ENCODE measurements around the gene SH3BP5. TPM values are rescaled to one million over a fixed set of nuclear protein-coding genes. Genes with fewer than 3 reads are reported as not detected.

The SH3BP5 gene
- total RNA-seq, 1 donor from 2014 or later = 104 TPM

GRCh38 chr3:15301761-15302160, 30.6 kb downstream of the SH3BP5 start:
- intact Hi-C loops (cut with micrococcal nuclease) = no loop called here

- intact Hi-C loops (cut with micrococcal nuclease) = no loop called here
These were observed 31.9 kb downstream of the SH3BP5 start for GRCh38 chr3:15300323-15301078.

DNA sequence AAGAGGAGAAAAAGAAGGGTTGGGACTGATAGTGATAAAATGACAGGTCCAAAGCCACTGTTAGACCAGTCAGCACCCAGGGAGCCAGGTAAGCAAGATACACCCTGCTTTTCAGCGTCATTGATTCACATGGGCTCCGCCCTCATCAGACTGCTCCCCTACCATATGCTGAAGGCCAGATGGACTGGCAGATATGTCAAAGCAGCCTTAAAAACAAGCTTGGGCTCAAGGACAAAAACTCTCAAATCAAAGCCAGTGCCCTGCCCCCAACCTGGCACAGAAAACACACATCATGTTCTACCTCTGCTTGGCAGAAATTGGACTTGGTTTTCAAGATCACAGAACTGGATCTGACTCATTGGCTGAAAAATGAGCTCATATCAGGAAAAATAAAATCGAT, 33.4 kb downstream of the SH3BP5 start:
- intact Hi-C loops (cut with micrococcal nuclease) = no loop called here

DNA sequence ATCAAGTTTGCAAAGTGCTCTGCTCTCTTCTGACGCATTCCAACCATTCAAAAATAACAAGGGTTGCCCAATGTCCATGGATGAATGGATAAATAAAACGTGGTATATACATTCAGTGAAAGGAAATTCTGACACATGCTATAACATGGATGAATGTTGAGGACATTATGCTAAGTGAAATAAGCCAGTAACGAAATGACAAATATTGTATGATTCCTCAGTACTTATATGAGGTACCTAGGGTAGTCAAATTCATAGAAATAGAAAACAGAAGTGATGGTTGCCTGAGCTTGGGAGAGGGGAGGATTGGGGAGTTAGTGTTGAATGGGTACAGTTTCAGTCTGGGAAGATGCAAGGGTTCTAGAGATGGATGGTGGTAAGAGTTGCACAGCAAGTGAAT, 33.9 kb downstream of the SH3BP5 start:
- intact Hi-C loops (cut with micrococcal nuclease) = no loop called here

DNA sequence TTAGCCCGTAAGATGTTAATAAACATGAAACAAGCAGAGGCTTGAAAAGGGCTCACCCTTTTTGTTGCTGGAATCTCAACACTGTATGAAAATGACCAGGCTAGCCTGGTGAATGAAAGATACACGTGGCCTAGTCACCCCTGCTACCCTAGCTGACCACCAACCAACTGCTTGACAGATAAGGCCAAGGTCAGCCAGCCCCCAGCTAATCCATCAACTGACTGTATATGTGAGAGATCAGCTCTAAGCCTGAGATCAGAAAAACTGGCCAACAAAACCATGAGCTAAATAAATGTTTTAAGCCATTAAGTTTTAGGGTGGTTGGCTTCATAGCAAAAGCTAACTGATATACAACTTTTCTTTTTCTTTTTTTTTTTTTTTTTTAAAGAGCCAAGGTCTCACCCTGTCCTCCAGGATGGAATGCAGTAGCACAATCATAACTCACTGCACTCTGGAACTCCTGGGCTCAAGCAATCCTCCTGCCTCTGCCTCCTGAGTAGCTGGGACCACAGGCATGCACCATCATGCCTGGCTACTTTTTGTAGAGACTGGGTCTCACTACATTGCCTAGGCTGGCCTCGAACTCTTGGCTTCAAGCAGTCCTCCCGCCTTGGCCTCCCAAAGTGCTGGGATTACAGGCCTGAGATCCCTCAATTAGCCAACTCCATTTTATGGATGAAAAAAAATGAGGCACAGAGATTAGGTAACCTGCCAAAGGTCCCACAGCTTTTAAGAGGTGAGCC, 34.6 kb downstream of the SH3BP5 start:
- intact Hi-C loops (cut with micrococcal nuclease) = no loop called here

DNA sequence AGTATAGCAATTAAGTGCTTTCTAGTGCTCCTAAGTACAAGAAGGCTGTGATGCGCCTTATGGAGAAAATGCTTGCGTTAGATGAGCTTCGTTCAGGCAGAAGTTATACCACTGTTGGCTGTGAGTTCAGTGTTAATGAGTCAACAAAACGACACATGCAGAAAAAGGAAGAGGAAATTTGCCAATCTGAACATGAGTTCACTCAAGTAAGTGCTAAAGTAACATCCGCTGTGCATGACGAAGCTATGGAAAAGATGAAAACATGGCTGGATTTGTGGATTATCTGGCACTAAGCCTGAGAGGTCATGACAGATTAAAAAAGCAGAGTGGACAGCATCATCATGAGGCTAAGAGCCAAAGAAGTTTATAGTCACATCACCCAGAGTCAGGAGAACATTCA, 36.9 kb downstream of the SH3BP5 start:
- intact Hi-C loops (cut with micrococcal nuclease) = no loop called here

GRCh38 chr3:15294929-15295328, 37.5 kb downstream of the SH3BP5 start:
- intact Hi-C loops (cut with micrococcal nuclease) = no loop called here

GRCh38 chr3:15292765-15293522, 39.4 kb downstream of the SH3BP5 start:
- intact Hi-C loops (cut with micrococcal nuclease) = loop anchor here (1.0 kb wide), 6 partner anchors 17 to 345 kb away; partner anchors contain the start of gene SH3BP5

DNA sequence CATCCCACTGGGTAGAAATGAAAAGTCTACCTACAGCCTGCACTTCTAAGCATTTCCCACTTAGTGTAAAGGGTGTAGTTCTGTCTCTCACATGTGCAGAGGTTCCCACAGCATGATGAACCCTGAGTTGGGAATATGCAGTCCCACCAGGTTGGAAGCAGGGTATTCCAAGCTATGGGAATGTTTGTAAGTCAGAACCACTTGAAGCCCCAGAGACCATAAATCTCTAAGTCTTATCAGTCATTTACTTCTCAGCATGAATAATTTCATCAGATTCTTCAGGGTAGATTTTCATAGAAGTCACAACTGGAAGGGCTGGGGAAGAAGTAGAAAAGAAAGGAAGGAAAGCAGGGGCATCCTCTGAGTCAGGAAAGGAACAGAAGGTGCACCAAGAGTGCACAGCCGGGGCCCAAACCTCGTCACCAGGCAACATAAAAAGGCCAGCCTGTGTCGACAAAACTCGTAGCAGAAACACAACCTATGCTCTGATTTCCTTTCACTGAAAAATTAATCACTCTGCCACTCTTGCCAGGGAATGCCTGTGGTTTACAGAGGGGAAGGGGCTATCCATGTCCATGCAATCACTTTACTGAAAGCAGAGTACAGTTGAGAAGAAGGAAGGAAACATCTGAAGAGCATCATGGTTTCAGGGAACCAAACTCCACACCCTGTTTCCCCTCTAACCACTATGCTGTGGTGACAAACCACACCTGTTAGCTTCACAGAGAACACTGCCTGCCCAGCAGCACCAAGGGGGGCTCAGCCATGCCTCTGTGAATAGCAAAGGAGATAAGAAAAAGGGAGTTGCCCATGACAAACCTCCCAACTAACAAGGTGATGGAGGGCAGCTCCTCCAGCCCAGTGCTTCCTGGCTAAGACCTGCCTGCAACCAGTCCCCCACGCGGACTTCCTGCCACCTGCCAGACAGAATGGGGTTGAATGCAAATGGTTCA, 40.5 kb downstream of the SH3BP5 start:
- intact Hi-C loops (cut with micrococcal nuclease) = loop anchor here (1.0 kb wide), 6 partner anchors 18 to 344 kb away; partner anchors contain the start of gene SH3BP5

- intact Hi-C loops (cut with micrococcal nuclease) = no loop called here
These were observed 41.6 kb downstream of the SH3BP5 start for GRCh38 chr3:15290736-15291135.

DNA sequence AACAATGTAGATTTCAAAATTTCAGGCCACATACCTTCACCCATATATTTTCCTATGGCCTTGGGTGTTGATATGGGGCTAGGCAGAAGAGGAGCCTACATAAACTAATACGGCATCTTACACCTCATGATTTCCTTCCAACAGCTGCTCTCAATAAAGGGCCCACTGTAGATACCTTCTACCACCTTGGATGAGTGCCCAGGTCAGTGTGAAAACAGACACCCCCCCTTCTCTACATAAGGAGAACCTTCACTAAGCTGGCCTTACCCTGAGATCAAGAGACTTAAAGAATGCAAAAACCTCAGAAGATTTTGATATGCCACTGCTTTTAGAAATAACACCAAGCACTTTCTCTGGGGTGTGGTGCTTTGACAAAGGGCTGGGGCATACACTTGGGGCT, 42.7 kb downstream of the SH3BP5 start:
- intact Hi-C loops (cut with micrococcal nuclease) = no loop called here

GRCh38 chr3:15288331-15289035, 43.9 kb downstream of the SH3BP5 start:
- intact Hi-C loops (cut with micrococcal nuclease) = no loop called here

DNA sequence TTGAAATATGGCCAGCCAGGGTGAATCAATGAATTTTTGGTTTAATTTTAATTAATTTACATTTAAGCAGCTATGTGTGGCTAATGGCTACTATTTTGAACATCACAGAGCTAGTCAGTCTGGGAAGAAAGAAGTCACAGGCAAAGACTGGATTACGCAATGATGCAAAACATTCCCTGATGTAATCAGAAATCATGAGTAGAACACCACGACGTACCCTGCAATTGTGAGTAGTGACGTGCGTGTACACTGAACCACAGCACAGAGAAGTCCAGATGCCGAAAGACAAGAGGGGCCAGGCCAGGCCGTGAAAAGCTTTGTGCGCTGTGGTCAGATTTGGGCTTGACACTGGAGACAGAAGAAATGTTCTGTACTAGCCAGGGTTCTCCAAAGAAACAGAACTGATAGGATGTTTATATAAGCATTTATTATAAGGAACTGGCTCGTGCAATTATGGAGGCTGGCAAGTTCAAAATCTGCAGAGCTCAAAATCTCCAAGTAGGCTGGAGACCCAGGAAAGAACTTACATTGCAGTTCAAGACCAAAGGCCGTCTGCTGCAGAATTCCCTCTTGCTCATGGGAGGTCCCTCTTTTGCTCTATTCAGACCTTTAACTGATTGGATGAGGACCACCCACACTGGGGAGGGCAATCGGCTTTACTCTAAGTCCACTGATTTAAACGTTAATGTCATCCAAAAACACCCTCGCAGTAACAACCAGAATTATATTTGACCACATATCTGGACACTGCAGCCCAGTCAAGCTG, 44.6 kb downstream of the SH3BP5 start:
- intact Hi-C loops (cut with micrococcal nuclease) = no loop called here

DNA sequence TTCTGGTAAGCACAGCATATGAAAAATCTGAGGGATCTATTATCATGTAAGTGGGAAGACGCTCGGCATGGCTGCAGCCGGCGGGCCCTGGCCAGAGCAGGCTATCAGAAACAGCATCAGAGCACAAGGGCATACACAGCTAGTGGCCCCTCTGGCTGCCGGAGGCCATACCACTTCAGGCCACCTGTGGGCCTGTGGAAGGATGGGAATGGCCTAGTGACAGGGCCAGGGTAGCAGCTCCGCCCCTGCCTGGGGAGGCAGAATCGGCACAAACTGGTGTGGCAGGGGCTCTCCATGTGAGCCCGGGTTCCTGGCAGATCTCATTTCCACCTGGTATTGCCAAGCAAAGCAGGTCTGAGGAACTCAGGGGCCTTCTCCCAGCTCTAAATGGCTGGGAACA, 46.4 kb downstream of the SH3BP5 start:
- intact Hi-C loops (cut with micrococcal nuclease) = no loop called here

- intact Hi-C loops (cut with micrococcal nuclease) = no loop called here
These were observed 48.1 kb downstream of the SH3BP5 start for GRCh38 chr3:15284121-15284889.

DNA sequence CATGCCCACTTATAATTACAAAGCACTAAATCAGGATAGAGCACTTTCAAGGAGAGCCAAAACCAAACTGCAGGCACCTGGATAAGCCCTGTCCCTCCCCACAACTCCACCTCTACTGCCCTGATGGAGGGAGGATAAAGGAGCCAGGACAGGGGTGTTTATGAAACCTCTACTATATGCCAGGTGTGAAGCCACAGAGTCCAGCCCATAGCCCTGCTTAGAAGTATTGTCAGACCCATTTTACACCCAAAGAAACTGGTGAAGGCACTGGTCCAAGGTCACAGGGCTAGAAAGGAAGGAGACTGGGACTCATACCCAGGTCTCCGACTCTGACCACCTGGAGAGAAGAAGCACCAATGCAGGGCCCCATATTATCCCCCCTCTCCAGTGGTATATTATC, 48.7 kb downstream of the SH3BP5 start:
- intact Hi-C loops (cut with micrococcal nuclease) = no loop called here

GRCh38 chr3:15281817-15282216, 50.6 kb downstream of the SH3BP5 start:
- intact Hi-C loops (cut with micrococcal nuclease) = no loop called here

GRCh38 chr3:15280853-15281532, 51.4 kb downstream of the SH3BP5 start:
- intact Hi-C loops (cut with micrococcal nuclease) = no loop called here
